SH-SY5Y (cell line): ENCODE measurements around the gene PCDH18.

Source experiments
- GATA2 ChIP-seq: IDR thresholded peaks from 2 replicates; pipeline ENCODE4 v1.6.1; 2011; ENCODE audit warnings: mild to moderate bottlenecking, low read depth, low read length
- GATA3 ChIP-seq: IDR thresholded peaks from 2 replicates; pipeline ENCODE4 v1.6.1; 2011; ENCODE audit warnings: low read depth, mild to moderate bottlenecking, low read length, moderate library complexity

GRCh38 chr4:137521053-137521452, 11.2 kb downstream of the PCDH18 start:
- TF ChIP-seq GATA2 (no peak), GATA3 (no peak)
